PC-3 (cell line): ENCODE data around the gene HDAC10. TPM values are rescaled to one million over a fixed set of nuclear protein-coding genes. Genes with fewer than 3 reads are reported as not detected.

Experiments
- ATAC-seq: fragments of 200-7000 bp; cut with Tn5 transposase; 2 replicates; pipeline ENCODE4 v1.9.1; 2020; ENCODE audit warnings: mild to moderate bottlenecking, moderate library complexity
- BruUV-seq: library from RNA; stranded (reverse); fragments of 400-500 nt; replicated peaks from 2 replicates; lab custom pipeline; 2021; lab: Mats Ljungman, UMichigan
- CTCF ChIA-PET: fragments of 300-600 bp; sonication (Branson Sonifier 250); formaldehyde crosslinking; loops from one replicate; lab custom pipeline; 2022; ENCODE audit warnings: antibody characterized with exemption; lab: Charles Lee
- POLR2A ChIA-PET: fragments of 300-600 bp; sonication (Branson Sonifier 250); formaldehyde crosslinking; loops from one replicate; lab custom pipeline; 2022; ENCODE audit warnings: antibody characterized with exemption; ENCODE audit not compliant: unreplicated experiment; lab: Charles Lee
- DNase-seq: peaks from one replicate; pipeline ENCODE4 v3.0.0-alpha.2; 2015
- H2AFZ ChIP-seq: fragments of 300-600 bp; sonication (generic); 2 replicates; pipeline ENCODE4 v1.6.0; 2016; ENCODE audit warnings: antibody characterized with exemption, low read length
- H3F3A ChIP-seq: fragments of 300-600 bp; sonication (generic); one replicate; pipeline ENCODE4 v1.6.0; 2017; ENCODE audit warnings: antibody characterized with exemption, low read length, control low read depth, mild to moderate bottlenecking; ENCODE audit not compliant: unreplicated experiment
- H3K27ac ChIP-seq: fragments of 300-600 bp; sonication (generic); 2 replicates; pipeline ENCODE4 v1.5.1; 2016; ENCODE audit warnings: mild to moderate bottlenecking, low read length
- H3K27me3 ChIP-seq: fragments of 300-600 bp; sonication (generic); 2 replicates; pipeline ENCODE4 v1.6.1; 2016; ENCODE audit warnings: low read length, mixed read lengths
- H3K36me3 ChIP-seq: fragments of 300-600 bp; sonication (generic); 2 replicates; pipeline ENCODE4 v1.6.1; 2016; ENCODE audit warnings: low read depth, mixed run types, low read length, mixed read lengths
- H3K4me1 ChIP-seq: fragments of 300-600 bp; sonication (generic); 2 replicates; pipeline ENCODE4 v1.5.1; 2016; ENCODE audit warnings: low read length; ENCODE audit not compliant: insufficient read depth
- H3K4me2 ChIP-seq: fragments of 300-600 bp; sonication (generic); 2 replicates; pipeline ENCODE4 v1.6.0; 2016; ENCODE audit warnings: low read length
- H3K4me3 ChIP-seq: fragments of 300-600 bp; sonication (generic); 2 replicates; pipeline ENCODE4 v1.5.1; 2016; ENCODE audit warnings: mild to moderate bottlenecking, low read length, mixed read lengths
- H3K79me2 ChIP-seq: fragments of 300-600 bp; sonication (generic); 2 replicates; pipeline ENCODE4 v1.6.1; 2017; ENCODE audit warnings: low read length, mixed read lengths
- H3K9ac ChIP-seq: fragments of 300-600 bp; sonication (generic); 2 replicates; pipeline ENCODE4 v1.6.0; 2016; ENCODE audit warnings: mild to moderate bottlenecking, low read length
- H3K9me2 ChIP-seq: fragments of 300-600 bp; sonication (generic); replicated peaks from 2 replicates; pipeline ENCODE4 v1.6.1; 2016; ENCODE audit warnings: mixed run types, low read length, mixed read lengths
- H3K9me3 ChIP-seq: fragments of 300-600 bp; sonication (generic); 2 replicates; pipeline ENCODE4 v1.6.1; 2016; ENCODE audit warnings: low read length, mixed read lengths
- H4K20me1 ChIP-seq: fragments of 300-600 bp; sonication (generic); 2 replicates; pipeline ENCODE4 v1.6.1; 2016; ENCODE audit warnings: low read length, mixed read lengths
- CTCF ChIP-seq: fragments of 300-600 bp; sonication (generic); conservative IDR thresholded peaks from 2 replicates; pipeline ENCODE4 v1.5.1; 2017; ENCODE audit warnings: antibody characterized with exemption, low read depth, mild to moderate bottlenecking, low read length
- EZH2 ChIP-seq: fragments of 300-600 bp; sonication (generic); IDR thresholded peaks from one replicate; pipeline ENCODE4 v1.6.1; 2017; ENCODE audit warnings: antibody characterized with exemption, mild to moderate bottlenecking, low read length; ENCODE audit not compliant: unreplicated experiment
- EZH2phosphoT487 ChIP-seq: fragments of 300-600 bp; sonication (generic); IDR thresholded peaks from 2 replicates; pipeline ENCODE4 v1.6.1; 2018; ENCODE audit warnings: mild to moderate bottlenecking, antibody characterized with exemption, low read length, borderline replicate concordance
- intact Hi-C: fragments of 100-400 bp; cut with micrococcal nuclease; formaldehyde crosslinking; loops from 2 replicates; pipeline ENCODE4 v1.9.0; 2023
- total RNA-seq: library from RNA; depleted of rRNA; stranded (reverse); fragments of >200 nt; gene quantifications from 2 replicates; pipeline ENCODE4 v1.2.3, GENCODE V29; 2014

The HDAC10 gene
- total RNA-seq, 1 experiment from 2014 or later = 25.8 TPM

GRCh38 chr22:50281957-50282356, 30.9 kb upstream of the HDAC10 start:
- TF ChIP-seq EZH2phosphoT487 (no peak), CTCF (no peak), EZH2 (no peak)
- POLR2A ChIA-PET = interaction anchor here (0.7 to 0.9 kb wide), 2 partner anchors 12 to 25 kb away, joined by 3 to 6 read pairs; partner anchors contain the start of gene PLXNB2
- intact Hi-C loops = loop anchor here (1.0 kb wide), 1 partner anchor 22 kb away; no protein-coding TSS in a partner anchor

GRCh38 chr22:50281384-50281760, 30.3 kb upstream of the HDAC10 start:
- CTCF ChIA-PET = no interaction called here

More at GRCh38 chr22:50281957-50282356, 30.9 kb upstream of the HDAC10 start:
- no TSS peak for BruUV-seq
- peaks cover 13% of the 10 kb centered on the region for H3K79me2 ChIP-seq
- H3K9me2 ChIP-seq = no peaks in the 10 kb centered on the region
- H3K36me3 ChIP-seq = peaks cover 16% of the 10 kb centered on the region; the same call in 1 of the 2 replicates
- no peaks in the 10 kb centered on the region for H4K20me1 ChIP-seq
- no peak overlapping the region for H2AFZ ChIP-seq
- DNase-seq = peak; percentile 56
- H3K4me1 ChIP-seq = peaks cover 16% of the 10 kb centered on the region
- CTCF ChIA-PET = no interaction called here
- H3K9me3 ChIP-seq = no peaks in the 10 kb centered on the region
- H3F3A ChIP-seq = no peaks in the 10 kb centered on the region
- peak overlapping the region; percentile 77 for H3K4me2 ChIP-seq
- H3K4me3 ChIP-seq = peak overlapping the region; percentile 37; the same call in 1 of the 2 replicates
- H3K27me3 ChIP-seq = no peaks in the 10 kb centered on the region
- ATAC-seq = peak; percentile 26
- H3K9ac ChIP-seq = peak overlapping the region; percentile 63
- peak overlapping the region; percentile 83 for H3K27ac ChIP-seq

More at GRCh38 chr22:50281384-50281760, 30.3 kb upstream of the HDAC10 start:
- intact Hi-C loops = no loop called here
- TF ChIP-seq EZH2phosphoT487 = no peak
- TF ChIP-seq EZH2 = no peak
- no peak for TF ChIP-seq CTCF
- no peaks in the 10 kb centered on the region for H3K9me2 ChIP-seq
- no peak for DNase-seq
- no peak overlapping the region for H2AFZ ChIP-seq
- ATAC-seq = no peak
- POLR2A ChIA-PET = no interaction called here
- H3K9ac ChIP-seq = no peak overlapping the region
- peaks cover 13% of the 10 kb centered on the region for H3K79me2 ChIP-seq
- H3K36me3 ChIP-seq = peaks cover 22% of the 10 kb centered on the region
- BruUV-seq = TSS peak; percentile 40
- H3F3A ChIP-seq = no peaks in the 10 kb centered on the region
- H3K4me1 ChIP-seq = peaks cover 16% of the 10 kb centered on the region
- H4K20me1 ChIP-seq = no peaks in the 10 kb centered on the region
- H3K4me2 ChIP-seq = no peak overlapping the region
- H3K27ac ChIP-seq = peak overlapping the region; percentile 83
- H3K27me3 ChIP-seq = no peaks in the 10 kb centered on the region
- H3K4me3 ChIP-seq = no peak overlapping the region
- H3K9me3 ChIP-seq = no peaks in the 10 kb centered on the region
